Neural cell (in vitro differentiated cells): ENCODE measurements around the gene C1orf185. TPM values are rescaled to one million over a fixed set of nuclear protein-coding genes. Genes with fewer than 3 reads are reported as not detected.

Experiments used
- H2AFZ ChIP-seq: fragments of 200-600, 300-800 bp; sonication (generic), shearing (Covaris generic); 2 replicates; pipeline ENCODE4 v1.6.0; 2014; ENCODE audit warnings: low read depth, mild to moderate bottlenecking, antibody characterized with exemption, low read length, moderate library complexity
- H3F3A ChIP-seq: fragments of 200-600 bp; shearing (Covaris generic); 2 replicates; pipeline ENCODE4 v1.6.1; 2016; ENCODE audit warnings: mild to moderate bottlenecking, moderate library complexity, mixed read lengths, antibody characterized with exemption, low read length; ENCODE audit not compliant: insufficient read depth, poor library complexity, severe bottlenecking
- H3K27ac ChIP-seq: fragments of 200-600, 300-800 bp; sonication (generic), shearing (Covaris generic); 2 replicates; pipeline ENCODE4 v1.5.1; 2014; ENCODE audit warnings: mild to moderate bottlenecking, low read length, moderate library complexity
- H3K27me3 ChIP-seq: fragments of 300-800, 200-600 bp; sonication (generic), shearing (Covaris generic); 2 replicates; pipeline ENCODE4 v1.6.0; 2014; ENCODE audit warnings: mild to moderate bottlenecking, low read depth, low read length, moderate library complexity; ENCODE audit not compliant: insufficient read depth
- H3K36me3 ChIP-seq: fragments of 300-800, 200-600 bp; sonication (generic), shearing (Covaris generic); 2 replicates; pipeline ENCODE4 v1.5.1; 2014; ENCODE audit warnings: mild to moderate bottlenecking, antibody characterized with exemption, low read length, moderate library complexity; ENCODE audit not compliant: insufficient read depth
- H3K4me2 ChIP-seq: fragments of 300-800, 200-600 bp; sonication (generic), shearing (Covaris generic); 2 replicates; pipeline ENCODE4 v1.6.0; 2014; ENCODE audit warnings: mild to moderate bottlenecking, low read length
- H3K4me3 ChIP-seq: fragments of 300-800, 200-600 bp; sonication (generic), shearing (Covaris generic); 2 replicates; pipeline ENCODE4 v1.5.1; 2014; ENCODE audit warnings: mild to moderate bottlenecking, low read length, moderate library complexity
- H3K79me2 ChIP-seq: fragments of 200-600 bp; shearing (Covaris generic); replicated peaks from 2 replicates; pipeline ENCODE4 v1.6.0; 2014; ENCODE audit warnings: mild to moderate bottlenecking, low read length, moderate library complexity; ENCODE audit not compliant: insufficient read depth
- H3K9ac ChIP-seq: fragments of 300-800, 200-600 bp; sonication (generic), shearing (Covaris generic); 2 replicates; pipeline ENCODE4 v1.6.1; 2016; ENCODE audit warnings: mild to moderate bottlenecking, low read length, mixed read lengths
- H3K9me2 ChIP-seq: fragments of 200-600 bp; shearing (Covaris generic); 2 replicates; pipeline ENCODE4 v1.6.1; 2016; ENCODE audit warnings: mild to moderate bottlenecking, low read length, mixed read lengths; ENCODE audit not compliant: insufficient read depth
- H3K9me3 ChIP-seq: fragments of 200-600, 300-800 bp; sonication (generic), shearing (Covaris generic); 2 replicates; pipeline ENCODE4 v1.6.1; 2016; ENCODE audit warnings: mild to moderate bottlenecking, mixed run types, low read length, moderate library complexity, mixed read lengths
- H4K20me1 ChIP-seq: fragments of 200-600 bp; shearing (Covaris generic); 2 replicates; pipeline ENCODE4 v1.6.1; 2016; ENCODE audit warnings: mild to moderate bottlenecking, mixed run types; ENCODE audit not compliant: insufficient read depth
- EP300 ChIP-seq: fragments of 450-650 bp; conservative IDR thresholded peaks from 2 replicates; pipeline ENCODE4 v1.6.1; 2014; ENCODE audit warnings: antibody characterized with exemption, mild to moderate bottlenecking, moderate library complexity; ENCODE audit not compliant: poor library complexity, severe bottlenecking
- EZH2 ChIP-seq: fragments of 200-600, 300-800 bp; shearing (Covaris generic), sonication (generic); IDR thresholded peaks from 2 replicates; pipeline ENCODE4 v1.6.1; 2014; ENCODE audit warnings: antibody characterized with exemption, low read length, borderline replicate concordance, mild to moderate bottlenecking; ENCODE audit not compliant: insufficient read depth, poor library complexity, severe bottlenecking
- RAD21 ChIP-seq: fragments of 450-650 bp; conservative IDR thresholded peaks from 2 replicates; pipeline ENCODE4 v1.6.1; 2014; ENCODE audit warnings: antibody characterized with exemption, mild to moderate bottlenecking, moderate library complexity
- SMC3 ChIP-seq: fragments of 450-650 bp; conservative IDR thresholded peaks from 2 replicates; pipeline ENCODE4 v1.6.1; 2014; ENCODE audit warnings: antibody characterized with exemption, mild to moderate bottlenecking, moderate library complexity; ENCODE audit not compliant: poor library complexity
- TAF1 ChIP-seq: IDR thresholded peaks from 2 replicates; pipeline ENCODE4 v1.6.1; 2012; ENCODE audit warnings: low read depth
- polyA plus RNA-seq: library from polyadenylated mRNA; depleted of rRNA; stranded (reverse); fragments of >200 nt; gene quantifications from 2 replicates; pipeline ENCODE4 v1.2.3, GENCODE V29; 2014
- TF ChIP-seq, protein P1 (sequence below): IDR thresholded peaks from 2 replicates; pipeline ENCODE4 v1.6.1; 2012; ENCODE audit warnings: borderline replicate concordance
- TF ChIP-seq, protein P2 (sequence below): fragments of 450-650 bp; IDR thresholded peaks from 2 replicates; pipeline ENCODE4 v1.5.1; 2014; ENCODE audit warnings: antibody characterized with exemption, mild to moderate bottlenecking, moderate library complexity; ENCODE audit not compliant: poor library complexity, severe bottlenecking

C1orf185 gene
- polyA plus RNA-seq, 1 donor from 2014 or later: not detected

DNA sequence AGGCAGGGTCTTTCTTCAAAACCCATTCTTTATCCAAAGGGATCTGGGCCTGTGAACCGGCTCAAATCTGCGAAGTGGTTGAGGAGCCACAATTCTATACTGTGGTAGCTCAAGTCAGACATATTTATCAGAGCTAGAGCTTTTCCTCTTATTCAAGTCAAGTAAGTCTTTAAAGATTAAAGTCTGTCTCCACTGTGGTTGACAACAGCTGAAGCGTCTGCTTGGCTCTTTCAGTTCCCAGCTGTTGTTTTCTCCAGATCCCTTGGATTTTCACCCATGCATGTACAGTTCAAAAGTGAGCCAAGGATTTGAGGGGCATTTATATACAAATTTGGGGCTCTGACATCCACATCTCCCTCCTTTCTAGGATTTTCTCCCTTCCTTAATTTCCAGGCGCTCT lies 66.9 kb downstream of the C1orf185 start:
- Histone ChIP-seq H3K9me3 (no peaks in the 10 kb centered on the region), H3K27ac (no peak overlapping the region), H3K9me2 (no peaks in the 10 kb centered on the region), H3K4me2 (no peak overlapping the region), H3K79me2 (no peaks in the 10 kb centered on the region), H3K4me3 (no peak overlapping the region), H2AFZ (no peak overlapping the region), H3F3A (no peaks in the 10 kb centered on the region), H3K9ac (no peak overlapping the region), H4K20me1 (no peaks in the 10 kb centered on the region), H3K36me3 (no peaks in the 10 kb centered on the region), H3K27me3 (no peaks in the 10 kb centered on the region)
- no peak for TF ChIP-seq TAF1
- TF ChIP-seq, protein P1, sequence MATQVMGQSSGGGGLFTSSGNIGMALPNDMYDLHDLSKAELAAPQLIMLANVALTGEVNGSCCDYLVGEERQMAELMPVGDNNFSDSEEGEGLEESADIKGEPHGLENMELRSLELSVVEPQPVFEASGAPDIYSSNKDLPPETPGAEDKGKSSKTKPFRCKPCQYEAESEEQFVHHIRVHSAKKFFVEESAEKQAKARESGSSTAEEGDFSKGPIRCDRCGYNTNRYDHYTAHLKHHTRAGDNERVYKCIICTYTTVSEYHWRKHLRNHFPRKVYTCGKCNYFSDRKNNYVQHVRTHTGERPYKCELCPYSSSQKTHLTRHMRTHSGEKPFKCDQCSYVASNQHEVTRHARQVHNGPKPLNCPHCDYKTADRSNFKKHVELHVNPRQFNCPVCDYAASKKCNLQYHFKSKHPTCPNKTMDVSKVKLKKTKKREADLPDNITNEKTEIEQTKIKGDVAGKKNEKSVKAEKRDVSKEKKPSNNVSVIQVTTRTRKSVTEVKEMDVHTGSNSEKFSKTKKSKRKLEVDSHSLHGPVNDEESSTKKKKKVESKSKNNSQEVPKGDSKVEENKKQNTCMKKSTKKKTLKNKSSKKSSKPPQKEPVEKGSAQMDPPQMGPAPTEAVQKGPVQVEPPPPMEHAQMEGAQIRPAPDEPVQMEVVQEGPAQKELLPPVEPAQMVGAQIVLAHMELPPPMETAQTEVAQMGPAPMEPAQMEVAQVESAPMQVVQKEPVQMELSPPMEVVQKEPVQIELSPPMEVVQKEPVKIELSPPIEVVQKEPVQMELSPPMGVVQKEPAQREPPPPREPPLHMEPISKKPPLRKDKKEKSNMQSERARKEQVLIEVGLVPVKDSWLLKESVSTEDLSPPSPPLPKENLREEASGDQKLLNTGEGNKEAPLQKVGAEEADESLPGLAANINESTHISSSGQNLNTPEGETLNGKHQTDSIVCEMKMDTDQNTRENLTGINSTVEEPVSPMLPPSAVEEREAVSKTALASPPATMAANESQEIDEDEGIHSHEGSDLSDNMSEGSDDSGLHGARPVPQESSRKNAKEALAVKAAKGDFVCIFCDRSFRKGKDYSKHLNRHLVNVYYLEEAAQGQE: no peak

DNA sequence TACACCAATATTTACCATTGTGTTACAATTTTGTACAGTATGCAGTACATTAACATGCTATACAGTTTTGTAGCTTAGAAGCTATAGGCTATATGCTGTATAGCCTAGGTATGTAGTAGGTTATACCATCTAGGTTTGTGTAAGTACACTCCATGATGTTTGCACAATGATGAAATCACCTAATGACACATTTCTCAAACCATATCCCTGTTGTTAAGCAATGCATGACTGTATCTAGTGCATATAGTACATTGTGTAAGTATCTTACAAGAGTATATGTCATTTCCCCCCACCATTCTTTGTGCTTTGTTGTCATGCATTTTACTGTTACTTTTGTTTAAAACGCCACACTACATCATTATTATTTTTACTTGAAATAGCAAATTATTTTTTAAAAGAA lies 68.3 kb downstream of the C1orf185 start:
- no peak overlapping the region for H3K27ac ChIP-seq
- no peaks in the 10 kb centered on the region for H3K9me3 ChIP-seq
- H3K4me2 ChIP-seq: no peak overlapping the region
- H3F3A ChIP-seq: no peaks in the 10 kb centered on the region
- TF ChIP-seq EZH2: no peak
- H3K4me3 ChIP-seq: no peak overlapping the region
- H3K9ac ChIP-seq: no peak overlapping the region
- no peaks in the 10 kb centered on the region for H3K36me3 ChIP-seq
- H3K79me2 ChIP-seq: no peaks in the 10 kb centered on the region
- no peaks in the 10 kb centered on the region for H3K27me3 ChIP-seq
- no peaks in the 10 kb centered on the region for H4K20me1 ChIP-seq
- H3K9me2 ChIP-seq: no peaks in the 10 kb centered on the region
- no peak overlapping the region for H2AFZ ChIP-seq

- Histone ChIP-seq H3K27me3 (no peaks in the 10 kb centered on the region), H2AFZ (no peak overlapping the region), H3K9ac (no peak overlapping the region), H3F3A (no peaks in the 10 kb centered on the region), H3K36me3 (no peaks in the 10 kb centered on the region), H3K4me2 (no peak overlapping the region), H3K9me2 (no peaks in the 10 kb centered on the region), H3K79me2 (no peaks in the 10 kb centered on the region), H3K27ac (no peak overlapping the region), H3K9me3 (no peaks in the 10 kb centered on the region), H4K20me1 (no peaks in the 10 kb centered on the region), H3K4me3 (no peak overlapping the region)
- TF ChIP-seq EP300: no peak
- TF ChIP-seq, protein P2, sequence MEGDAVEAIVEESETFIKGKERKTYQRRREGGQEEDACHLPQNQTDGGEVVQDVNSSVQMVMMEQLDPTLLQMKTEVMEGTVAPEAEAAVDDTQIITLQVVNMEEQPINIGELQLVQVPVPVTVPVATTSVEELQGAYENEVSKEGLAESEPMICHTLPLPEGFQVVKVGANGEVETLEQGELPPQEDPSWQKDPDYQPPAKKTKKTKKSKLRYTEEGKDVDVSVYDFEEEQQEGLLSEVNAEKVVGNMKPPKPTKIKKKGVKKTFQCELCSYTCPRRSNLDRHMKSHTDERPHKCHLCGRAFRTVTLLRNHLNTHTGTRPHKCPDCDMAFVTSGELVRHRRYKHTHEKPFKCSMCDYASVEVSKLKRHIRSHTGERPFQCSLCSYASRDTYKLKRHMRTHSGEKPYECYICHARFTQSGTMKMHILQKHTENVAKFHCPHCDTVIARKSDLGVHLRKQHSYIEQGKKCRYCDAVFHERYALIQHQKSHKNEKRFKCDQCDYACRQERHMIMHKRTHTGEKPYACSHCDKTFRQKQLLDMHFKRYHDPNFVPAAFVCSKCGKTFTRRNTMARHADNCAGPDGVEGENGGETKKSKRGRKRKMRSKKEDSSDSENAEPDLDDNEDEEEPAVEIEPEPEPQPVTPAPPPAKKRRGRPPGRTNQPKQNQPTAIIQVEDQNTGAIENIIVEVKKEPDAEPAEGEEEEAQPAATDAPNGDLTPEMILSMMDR: no peak
- TF ChIP-seq TAF1: no peak
- no peak for TF ChIP-seq EZH2
- no peak for TF ChIP-seq RAD21
- TF ChIP-seq SMC3: no peak
Observed at GRCh38 chr1:51172811-51173210, 70.8 kb downstream of the C1orf185 start.
